GM13977 (cell line): ENCODE data around the gene KLC4.

ENCODE experiments used
- DNase-seq: peaks from one replicate; pipeline ENCODE4 v3.0.0; 2012; ENCODE audit warnings: low spot score
- in situ Hi-C: fragments of 300-500 bp; cut with MboI; formaldehyde crosslinking; loops from one replicate; pipeline ENCODE4 v1.12.0; 2022; ENCODE audit warnings: low sequenced_read_pairs, low pct_unique_long_range_greater_than_20kb, mixed read lengths, inconsistent platforms; ENCODE audit not compliant: unreplicated experiment
- TF ChIP-seq, protein P1 (sequence below): IDR thresholded peaks from 2 replicates; pipeline ENCODE4 v1.5.1; 2012; ENCODE audit warnings: mild to moderate bottlenecking, control low read depth; ENCODE audit not compliant: insufficient read depth; ENCODE audit errors: extremely low read depth, missing control alignments

KLC4 gene

DNA sequence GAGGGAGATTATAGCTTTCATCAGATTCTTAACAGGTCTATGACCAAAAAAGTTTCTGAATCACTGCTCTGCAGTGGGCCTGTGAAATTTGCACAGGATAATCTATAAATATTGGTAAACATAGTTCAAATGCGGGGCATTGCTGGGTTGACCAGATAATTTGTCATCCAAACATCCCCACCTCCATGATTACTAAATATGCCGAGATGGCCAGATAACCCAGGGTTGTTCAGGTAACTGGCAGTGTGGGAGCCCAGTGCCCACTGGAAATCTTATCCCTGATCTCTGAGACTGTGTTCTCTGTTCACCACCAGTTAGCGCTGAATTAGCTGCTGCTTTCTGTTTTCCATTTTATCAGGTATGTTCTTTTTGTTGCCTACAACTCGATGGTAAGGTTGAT is 38.1 kb downstream of the KLC4 start:
- TF ChIP-seq, protein P1, sequence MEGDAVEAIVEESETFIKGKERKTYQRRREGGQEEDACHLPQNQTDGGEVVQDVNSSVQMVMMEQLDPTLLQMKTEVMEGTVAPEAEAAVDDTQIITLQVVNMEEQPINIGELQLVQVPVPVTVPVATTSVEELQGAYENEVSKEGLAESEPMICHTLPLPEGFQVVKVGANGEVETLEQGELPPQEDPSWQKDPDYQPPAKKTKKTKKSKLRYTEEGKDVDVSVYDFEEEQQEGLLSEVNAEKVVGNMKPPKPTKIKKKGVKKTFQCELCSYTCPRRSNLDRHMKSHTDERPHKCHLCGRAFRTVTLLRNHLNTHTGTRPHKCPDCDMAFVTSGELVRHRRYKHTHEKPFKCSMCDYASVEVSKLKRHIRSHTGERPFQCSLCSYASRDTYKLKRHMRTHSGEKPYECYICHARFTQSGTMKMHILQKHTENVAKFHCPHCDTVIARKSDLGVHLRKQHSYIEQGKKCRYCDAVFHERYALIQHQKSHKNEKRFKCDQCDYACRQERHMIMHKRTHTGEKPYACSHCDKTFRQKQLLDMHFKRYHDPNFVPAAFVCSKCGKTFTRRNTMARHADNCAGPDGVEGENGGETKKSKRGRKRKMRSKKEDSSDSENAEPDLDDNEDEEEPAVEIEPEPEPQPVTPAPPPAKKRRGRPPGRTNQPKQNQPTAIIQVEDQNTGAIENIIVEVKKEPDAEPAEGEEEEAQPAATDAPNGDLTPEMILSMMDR = no peak
- in situ Hi-C loops = no loop called here

DNA sequence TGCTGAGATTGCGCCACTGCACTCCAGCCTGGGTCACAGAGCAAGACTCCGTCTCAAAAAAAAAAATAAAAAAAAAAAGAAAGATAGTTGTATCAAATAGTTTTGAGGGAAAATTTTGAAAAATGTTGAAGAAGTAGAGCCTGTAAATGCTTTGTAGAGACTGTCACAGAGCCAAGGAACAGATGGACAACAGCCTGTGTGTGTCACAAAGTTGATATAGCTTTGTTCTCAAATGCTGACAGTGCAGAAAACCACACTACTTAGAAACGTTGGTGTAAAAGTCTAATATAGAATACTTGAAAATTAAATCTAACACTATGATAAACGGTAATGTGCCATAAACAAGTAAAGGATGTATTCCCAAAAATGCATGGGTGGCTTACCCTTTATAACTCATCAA is 42.1 kb downstream of the KLC4 start:
- DNase-seq = no peak
- in situ Hi-C loops = no loop called here
- TF ChIP-seq, protein P1 = no peak

More for the DNA sequence above, 38.1 kb downstream of the KLC4 start:
- DNase-seq = no peak

DNA sequence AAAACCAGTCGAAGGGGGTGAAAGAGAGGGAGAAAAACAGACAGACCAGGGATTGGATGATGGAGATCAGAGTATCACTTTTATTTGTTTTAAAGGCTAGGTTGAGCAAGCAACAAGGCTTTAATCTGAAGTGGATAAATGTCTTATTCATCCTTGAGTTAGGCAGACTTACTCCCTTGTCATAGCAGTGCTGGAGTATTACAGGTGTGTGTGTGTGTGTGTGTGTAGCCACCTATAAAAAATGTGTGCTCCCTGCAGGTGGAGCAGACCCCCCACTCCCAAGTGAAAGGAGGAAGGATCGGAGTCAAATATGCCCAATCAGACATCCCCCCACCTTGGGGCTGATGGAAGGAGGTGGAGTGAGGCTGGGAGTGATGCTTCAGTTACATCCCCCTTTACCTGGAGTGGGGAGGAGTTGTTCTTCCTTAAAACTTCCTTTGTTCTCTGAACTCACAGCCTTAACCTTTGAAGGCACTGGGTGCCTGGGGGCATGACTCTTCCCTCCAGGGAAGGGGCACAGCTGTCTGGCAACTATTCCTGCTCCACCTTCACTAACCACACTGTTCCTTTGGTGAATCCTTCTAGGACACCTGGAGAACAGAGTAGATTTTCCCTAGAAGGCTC is 43.9 kb downstream of the KLC4 start:
- DNase-seq = no peak
- TF ChIP-seq, protein P1 = no peak
- in situ Hi-C loops = no loop called here

DNA sequence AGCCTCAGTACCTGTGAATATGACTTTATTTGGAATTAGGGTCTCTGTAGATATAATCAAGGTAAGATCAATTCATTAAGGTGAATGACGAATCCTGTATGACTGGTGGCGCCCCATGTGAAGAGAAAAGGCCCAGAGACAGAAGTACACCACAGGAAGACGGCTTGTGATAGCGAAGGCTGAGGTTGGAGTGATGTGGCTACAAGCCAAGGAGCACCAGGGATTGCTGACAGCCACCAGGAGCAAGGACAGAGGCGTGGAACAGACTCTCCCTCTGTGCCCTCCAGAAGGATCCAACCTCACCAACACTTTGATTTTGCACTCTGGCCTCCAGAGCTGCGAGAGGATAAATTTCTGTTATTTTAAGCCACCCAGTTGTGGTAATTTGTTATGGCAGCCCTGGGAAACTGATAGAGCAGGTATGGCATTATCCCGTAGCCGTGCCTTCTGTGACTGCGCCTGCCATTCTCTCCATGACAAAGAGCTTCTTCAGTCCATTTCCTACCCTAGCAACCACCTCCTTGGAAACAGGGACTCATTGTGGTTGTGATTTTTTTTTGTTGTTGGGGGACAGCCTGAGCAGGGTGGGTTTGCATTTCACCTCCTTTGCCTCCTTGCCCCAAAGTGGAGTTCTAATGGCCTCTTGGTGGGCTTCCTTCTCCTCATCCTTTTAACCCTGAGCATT is 46.2 kb downstream of the KLC4 start:
- TF ChIP-seq, protein P1 = no peak
- in situ Hi-C loops = no loop called here
- no peak for DNase-seq

DNA sequence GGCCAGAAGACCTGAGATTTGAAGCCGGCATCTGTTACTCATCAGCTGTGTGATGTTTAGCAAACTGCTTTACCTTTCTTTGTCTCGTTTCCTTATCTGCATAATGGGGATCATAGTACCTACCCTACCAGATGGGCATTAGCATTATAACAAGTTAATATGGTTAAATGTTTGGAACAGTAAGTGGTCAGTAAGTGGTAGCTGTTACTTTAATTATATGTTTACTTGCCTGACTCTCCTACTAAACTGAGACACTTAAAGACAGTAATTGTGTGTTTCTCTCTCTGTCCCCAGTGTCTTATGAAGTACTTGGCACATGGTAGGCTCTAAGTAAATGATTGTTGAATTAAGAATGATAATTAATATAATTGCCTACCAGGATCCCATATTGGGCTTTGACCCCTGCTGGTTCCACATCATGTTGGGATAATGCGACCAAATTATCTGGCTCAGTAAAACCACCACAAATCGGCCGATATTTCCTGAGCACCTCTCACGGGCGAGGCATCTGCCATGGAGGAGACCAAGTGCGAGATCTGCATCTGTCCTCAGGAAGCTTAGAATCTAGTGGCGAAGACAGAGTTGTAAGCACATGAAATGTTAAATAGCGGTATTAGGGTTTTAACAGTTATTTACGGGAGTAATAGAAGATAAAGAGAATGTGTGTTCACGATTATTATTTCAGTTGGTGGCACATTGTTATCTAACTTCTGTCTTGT is 48.1 kb downstream of the KLC4 start:
- in situ Hi-C loops = no loop called here
- no peak for DNase-seq
- TF ChIP-seq, protein P1 = no peak

DNA sequence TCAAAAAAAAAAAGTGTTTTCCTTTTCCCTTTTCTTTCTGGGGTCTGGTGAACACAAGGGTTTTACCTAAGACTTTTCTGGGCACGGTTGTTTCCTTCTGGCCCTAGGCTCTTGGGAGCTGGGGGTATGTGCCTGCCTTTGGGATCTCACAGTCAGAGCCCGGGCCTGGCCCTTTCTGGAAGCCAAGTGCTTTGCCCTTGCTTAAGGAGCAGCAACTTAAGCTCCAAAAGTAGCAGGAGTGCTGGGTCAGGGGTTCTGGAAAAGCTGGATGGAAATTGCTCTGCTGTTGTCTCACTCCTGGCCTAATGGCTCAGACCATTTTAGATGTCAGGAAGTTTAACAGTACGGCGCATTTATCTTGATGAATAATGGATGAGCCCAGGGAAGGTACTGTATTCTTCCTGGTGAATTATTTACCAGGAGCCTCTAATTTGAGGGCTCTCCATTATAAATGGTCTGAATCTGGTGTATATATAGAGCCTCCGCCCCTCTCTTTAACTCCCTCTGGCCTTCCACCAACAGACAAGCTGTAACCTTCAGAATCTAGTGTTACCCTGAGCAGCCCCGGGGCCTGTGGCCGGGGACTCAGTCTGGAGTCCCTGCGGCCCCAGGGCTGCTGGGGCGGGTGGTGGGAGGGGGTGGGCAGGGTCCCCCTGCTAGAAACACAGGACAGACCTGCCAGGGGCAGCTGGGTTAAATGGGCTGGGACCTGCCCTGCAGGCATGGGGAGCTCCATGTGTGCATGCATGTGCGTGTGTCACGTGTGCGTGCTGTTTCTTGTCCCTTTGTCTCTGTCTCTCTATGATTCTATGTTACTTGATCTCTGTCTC is 54.2 kb downstream of the KLC4 start:
- in situ Hi-C loops = no loop called here
- no peak for DNase-seq
- TF ChIP-seq, protein P1 = no peak
